Astrocyte of the spinal cord (primary cell): ENCODE data around the gene RUNX2.
"Not testable (repeated sequence)": the region's sequence is repeated elsewhere in the genome, so short reads cannot be mapped to it uniquely, and the experiment has no call there.

Source experiments
- DNase-seq: peaks from one replicate; pipeline ENCODE4 v3.0.0; 2011; ENCODE audit warnings: low read depth, low spot score
- H3K4me3 ChIP-seq: 2 replicates; pipeline ENCODE4 v1.5.1; 2011; ENCODE audit warnings: low read depth, mild to moderate bottlenecking, low read length, moderate library complexity
- in situ Hi-C: cut with HindIII; loops from 2 replicates; pipeline ENCODE4 v1.10.0; 2017; ENCODE audit warnings: low sequenced_read_pairs
- TF ChIP-seq, protein P1 (sequence below): IDR thresholded peaks from 2 replicates; pipeline ENCODE4 v1.5.1; 2012; ENCODE audit warnings: low read depth, mild to moderate bottlenecking, low read length, inconsistent platforms

The RUNX2 gene

GRCh38 chr6:45556828-45557227 lies 228.7 kb downstream of the RUNX2 start:
- in situ Hi-C loops = no loop called here
- DNase-seq = no peak
- H3K4me3 ChIP-seq = no peak overlapping the region
- TF ChIP-seq, protein P1, sequence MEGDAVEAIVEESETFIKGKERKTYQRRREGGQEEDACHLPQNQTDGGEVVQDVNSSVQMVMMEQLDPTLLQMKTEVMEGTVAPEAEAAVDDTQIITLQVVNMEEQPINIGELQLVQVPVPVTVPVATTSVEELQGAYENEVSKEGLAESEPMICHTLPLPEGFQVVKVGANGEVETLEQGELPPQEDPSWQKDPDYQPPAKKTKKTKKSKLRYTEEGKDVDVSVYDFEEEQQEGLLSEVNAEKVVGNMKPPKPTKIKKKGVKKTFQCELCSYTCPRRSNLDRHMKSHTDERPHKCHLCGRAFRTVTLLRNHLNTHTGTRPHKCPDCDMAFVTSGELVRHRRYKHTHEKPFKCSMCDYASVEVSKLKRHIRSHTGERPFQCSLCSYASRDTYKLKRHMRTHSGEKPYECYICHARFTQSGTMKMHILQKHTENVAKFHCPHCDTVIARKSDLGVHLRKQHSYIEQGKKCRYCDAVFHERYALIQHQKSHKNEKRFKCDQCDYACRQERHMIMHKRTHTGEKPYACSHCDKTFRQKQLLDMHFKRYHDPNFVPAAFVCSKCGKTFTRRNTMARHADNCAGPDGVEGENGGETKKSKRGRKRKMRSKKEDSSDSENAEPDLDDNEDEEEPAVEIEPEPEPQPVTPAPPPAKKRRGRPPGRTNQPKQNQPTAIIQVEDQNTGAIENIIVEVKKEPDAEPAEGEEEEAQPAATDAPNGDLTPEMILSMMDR = no peak

DNA sequence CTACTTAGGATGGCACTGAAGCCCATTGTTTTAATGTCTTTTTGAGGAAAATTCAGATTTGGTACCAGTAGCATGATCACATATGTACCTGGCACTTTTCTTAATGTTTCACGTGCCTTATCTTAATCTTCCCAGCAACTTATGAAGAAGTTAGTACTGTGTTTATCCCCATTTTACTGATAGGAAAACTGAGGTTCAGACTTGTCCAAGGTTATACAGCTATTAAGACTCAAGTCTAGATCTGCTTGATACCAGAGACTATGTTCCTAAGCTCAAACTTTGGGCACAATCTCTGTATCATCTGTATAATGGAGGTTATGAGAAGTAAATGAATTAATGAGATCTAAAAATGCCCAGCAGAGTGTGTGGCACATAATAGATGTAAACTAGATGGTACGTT lies 229.3 kb downstream of the RUNX2 start:
- no peak for DNase-seq
- H3K4me3 ChIP-seq = no peak overlapping the region
- in situ Hi-C loops = no loop called here
- TF ChIP-seq, protein P1 = no peak

DNA sequence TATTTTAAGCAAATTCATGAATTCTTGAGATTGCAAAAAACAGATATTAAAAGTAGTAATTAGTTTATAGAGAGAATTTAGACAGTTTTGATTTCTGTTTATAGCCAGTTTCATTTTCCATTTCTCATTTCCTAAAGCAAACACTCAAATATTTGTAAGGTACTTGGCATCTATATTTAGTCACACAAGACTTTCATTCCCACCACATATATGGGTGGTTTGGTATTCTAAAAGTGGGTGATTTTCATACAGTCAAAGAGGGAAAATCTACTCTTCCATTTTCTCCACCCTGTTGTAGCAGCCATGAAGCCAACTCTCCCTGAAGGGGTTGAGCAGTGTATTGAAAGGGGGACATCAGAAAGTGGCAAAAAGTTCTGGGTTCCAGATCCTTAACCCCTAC lies 230.7 kb downstream of the RUNX2 start:
- TF ChIP-seq, protein P1 = no peak
- in situ Hi-C loops = no loop called here
- no peak for DNase-seq
- H3K4me3 ChIP-seq = no peak overlapping the region

DNA sequence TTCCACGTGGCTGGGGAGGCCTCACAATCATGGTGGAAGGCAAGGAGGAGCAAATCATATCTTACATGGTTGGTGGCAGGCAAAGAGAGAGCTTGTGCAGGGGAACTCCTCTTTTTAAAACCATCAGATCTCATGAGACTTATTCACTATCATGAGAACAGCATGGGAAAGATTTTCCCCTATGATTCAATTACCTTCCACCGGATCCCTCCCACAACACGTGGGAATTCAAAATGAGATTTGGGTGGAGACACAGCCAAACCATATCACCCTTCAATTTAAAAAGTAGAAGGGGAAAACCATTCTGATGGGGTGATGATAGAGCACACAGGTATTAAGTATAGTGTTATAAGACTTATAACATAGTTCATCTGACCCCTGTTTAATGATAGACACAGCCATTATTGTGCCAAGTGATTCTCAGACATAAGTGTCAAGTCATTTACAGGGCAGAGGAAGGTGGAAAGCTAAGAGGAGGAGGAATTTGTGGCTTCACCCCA lies 232.2 kb downstream of the RUNX2 start:
- DNase-seq, H3K4me3 ChIP-seq, in situ Hi-C loops: not testable (repeated sequence)

DNA sequence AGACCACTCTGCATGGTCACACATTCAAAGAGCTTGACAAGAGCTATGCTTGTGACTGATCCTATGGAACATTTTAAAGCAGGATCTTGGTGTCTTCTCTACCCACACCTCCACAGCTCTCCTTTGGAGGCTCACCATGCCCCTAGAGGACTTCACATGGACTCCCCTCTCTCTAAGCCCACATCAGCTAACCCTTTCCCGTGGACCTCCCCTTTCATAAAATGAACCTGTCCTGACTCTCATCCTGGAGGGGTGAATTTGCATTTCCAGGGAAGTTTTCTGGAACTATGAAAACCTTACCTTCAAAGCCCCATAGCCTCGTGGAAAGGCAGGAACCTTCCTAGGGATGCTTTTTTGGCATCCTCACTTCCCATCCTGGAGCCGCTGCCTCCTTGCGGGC lies 234.0 kb downstream of the RUNX2 start:
- H3K4me3 ChIP-seq = no peak overlapping the region
- in situ Hi-C loops = no loop called here
- TF ChIP-seq, protein P1 = no peak
- DNase-seq = no peak

- DNase-seq = peak; percentile 43
- in situ Hi-C loops = no loop called here
- TF ChIP-seq, protein P1 = no peak
- H3K4me3 ChIP-seq = no peak overlapping the region
Measured at GRCh38 chr6:45563041-45563440, 234.9 kb downstream of the RUNX2 start.

DNA sequence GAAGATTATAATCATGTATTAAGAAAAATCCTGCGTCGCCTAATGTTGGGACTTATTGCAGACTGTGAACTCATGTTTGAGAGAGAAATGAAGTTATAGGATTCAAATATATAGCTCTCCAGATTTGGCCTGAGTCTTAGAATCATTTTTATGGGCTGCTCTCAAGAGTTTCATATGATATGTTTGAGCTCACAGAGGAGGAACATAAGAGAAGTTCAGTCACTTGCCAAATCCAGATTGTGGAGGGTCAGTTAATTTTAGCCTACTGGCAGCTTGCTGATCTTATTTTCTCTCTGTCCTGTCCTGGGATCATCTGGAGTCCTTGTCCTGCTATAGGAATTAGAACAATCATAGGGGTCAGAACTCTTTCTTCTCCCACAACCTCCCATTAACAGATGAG lies 235.7 kb downstream of the RUNX2 start:
- TF ChIP-seq, protein P1 = no peak
- no peak for DNase-seq
- in situ Hi-C loops = no loop called here
- no peak overlapping the region for H3K4me3 ChIP-seq
